Amniotic epithelial cell (primary cell): ENCODE data around the gene SLC9A4.
A peak's percentile ranks its signal among the peaks of the same experiment; 100 is the strongest.

ENCODE experiments used
- DNase-seq: peaks from one replicate; pipeline ENCODE4 v3.0.0-alpha.2; 2010; ENCODE audit warnings: low read depth

The SLC9A4 gene

GRCh38 chr2:102502576-102502975 lies 29.6 kb downstream of the SLC9A4 start:
- no peak for DNase-seq

- DNase-seq, result no peak
These were observed 31.8 kb downstream of the SLC9A4 start for GRCh38 chr2:102504833-102505232.

- no peak for DNase-seq
These were observed 32.3 kb downstream of the SLC9A4 start for GRCh38 chr2:102505290-102505689.

DNA sequence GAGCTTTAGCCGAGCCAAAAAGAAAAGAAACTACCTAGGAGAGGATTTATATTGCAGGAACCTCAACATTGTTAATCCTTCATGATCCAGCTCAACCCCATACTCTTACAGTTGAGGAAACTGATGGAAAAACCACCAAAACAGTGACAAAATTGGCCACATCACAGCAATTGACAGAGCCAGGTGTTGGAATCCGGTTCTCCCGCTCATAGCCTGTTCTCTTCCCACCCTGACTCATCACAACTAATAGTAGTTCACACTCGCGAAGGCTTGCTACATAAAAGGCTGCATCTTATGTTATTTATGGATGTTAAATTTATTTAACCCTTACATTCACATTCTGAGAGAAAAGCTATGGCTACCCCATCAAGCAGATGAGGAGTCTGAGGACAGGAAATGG lies 33.7 kb downstream of the SLC9A4 start:
- DNase-seq, result no peak

- no peak for DNase-seq
These were observed 35.8 kb downstream of the SLC9A4 start for GRCh38 chr2:102508863-102509262.

DNA sequence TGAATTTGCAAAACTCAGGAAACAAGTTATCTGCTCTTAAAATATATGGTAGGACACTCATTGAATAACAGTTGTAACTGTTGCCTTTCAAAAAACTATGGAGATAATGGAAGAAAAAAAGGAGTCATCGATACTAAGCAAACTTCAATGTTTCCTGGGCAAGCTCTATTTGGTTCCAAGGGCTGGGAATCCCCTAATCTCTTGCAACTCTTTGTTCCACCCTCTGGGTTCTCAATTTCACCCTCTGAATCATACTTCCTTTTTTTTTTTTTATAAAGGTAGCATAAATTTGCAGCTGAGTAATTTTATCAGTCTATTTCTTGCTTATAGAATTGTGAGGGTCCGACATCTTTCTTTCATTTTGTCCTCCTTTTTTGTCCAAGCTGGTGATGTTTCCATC lies 36.7 kb downstream of the SLC9A4 start:
- no peak for DNase-seq

DNA sequence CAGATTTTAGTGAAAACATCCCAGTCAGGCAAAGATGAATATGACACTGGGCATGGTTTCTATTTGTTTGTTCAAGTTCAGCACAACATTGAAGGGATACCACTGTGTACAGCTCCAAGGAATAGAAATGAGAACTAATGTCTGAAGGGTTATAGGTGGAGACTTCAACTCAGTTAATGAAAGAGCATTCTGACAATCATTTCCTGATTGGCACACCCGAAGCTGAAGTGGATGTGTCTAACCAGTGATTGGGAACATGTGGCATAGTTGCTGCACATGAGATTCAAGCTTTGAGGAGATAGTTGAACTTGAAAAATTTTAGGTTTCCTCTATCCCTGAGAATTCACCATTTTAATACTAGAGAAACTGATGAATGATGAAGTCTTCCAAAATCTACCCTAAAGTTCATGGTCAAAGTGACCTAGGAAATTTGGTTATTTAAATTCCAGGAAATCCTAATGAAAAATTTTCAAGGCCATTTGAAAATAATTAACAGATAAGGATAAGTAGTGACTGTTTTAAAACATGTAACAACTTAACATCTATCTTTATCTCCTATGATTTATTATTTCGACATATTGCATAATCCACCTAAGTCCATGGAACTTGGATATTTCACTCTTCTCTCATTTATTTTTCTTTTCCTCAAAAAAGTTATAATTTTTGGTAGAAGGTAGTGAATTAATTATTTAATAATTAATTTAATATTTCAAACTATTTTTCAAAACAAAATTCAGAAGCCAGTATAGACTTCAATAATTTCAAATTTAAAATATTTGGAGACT lies 38.0 kb downstream of the SLC9A4 start:
- DNase-seq, result peak; percentile 35

- peak; percentile 48 for DNase-seq
These were observed 39.1 kb downstream of the SLC9A4 start for GRCh38 chr2:102512161-102512560.

DNA sequence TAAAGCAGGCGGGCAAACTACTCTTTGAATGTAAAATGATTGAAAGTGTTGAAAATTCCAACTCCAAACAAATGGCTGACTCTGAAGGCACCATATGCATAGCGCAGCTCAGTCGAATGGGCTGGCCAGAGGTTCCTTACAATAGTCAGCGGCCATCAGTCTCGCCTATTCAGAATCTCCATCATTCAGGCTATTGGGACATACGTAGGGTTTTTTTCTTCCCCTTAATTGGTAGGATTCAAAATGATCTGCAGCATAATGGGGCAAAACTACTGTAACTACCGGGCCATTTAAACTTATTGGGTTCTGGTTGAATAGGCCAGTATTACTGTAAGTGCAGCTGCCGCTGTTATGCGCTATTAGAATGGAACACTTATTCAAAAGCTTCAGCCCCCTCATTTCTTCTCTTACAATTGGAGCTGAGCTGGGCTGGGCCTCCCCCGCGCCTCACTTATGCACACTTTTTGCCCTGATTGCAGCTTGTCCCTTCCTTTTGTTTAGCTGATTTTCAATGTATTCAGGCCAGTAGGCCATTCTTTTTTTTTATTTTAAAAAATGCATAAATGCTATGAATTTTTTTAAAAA lies 40.4 kb downstream of the SLC9A4 start:
- no peak for DNase-seq

- peak; percentile 93 for DNase-seq
These were observed 41.2 kb downstream of the SLC9A4 start for GRCh38 chr2:102514061-102514785.

DNA sequence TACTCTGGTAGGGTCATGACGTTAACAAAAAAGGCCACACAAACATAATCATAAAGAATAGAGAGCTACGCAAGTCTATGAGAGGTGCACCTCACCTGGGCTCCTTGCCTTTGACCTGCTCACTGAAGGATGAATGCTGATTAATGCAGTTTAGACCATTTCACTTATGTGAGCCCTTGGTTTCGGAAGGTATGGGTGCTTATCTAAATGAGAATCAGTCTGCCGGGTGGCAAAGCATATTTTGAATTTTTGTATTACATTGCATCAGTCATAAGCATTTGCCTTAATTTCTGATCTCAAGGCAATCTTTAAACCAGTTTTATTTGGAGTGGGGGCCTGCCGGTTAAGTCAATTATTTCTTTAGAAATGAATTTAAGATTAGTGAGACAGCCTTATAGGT lies 42.8 kb downstream of the SLC9A4 start:
- no peak for DNase-seq

DNA sequence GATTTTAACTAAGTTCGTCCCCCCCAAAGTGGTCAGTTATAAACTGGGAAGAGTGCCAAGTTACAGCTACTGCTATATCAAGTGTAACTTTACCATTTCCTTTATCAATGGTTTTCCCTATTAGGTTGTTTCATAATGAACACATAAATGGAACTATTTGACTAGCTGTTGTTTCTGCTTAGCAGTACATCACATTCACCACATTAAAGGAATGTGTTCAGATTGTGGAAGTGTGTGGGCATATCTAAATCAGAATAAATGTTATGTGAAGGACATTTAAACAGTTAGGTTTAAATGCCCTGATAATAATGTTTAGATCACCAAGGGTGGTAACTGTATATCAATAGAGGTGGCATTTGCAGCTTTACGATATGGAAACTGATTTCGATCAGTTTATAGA lies 45.1 kb downstream of the SLC9A4 start:
- no peak for DNase-seq

GRCh38 chr2:102520009-102520408 lies 47.0 kb downstream of the SLC9A4 start:
- peak; percentile 38 for DNase-seq

GRCh38 chr2:102520801-102521200 lies 47.8 kb downstream of the SLC9A4 start:
- peak; percentile 28 for DNase-seq

GRCh38 chr2:102522162-102522561 lies 49.1 kb downstream of the SLC9A4 start:
- no peak for DNase-seq

- DNase-seq, result no peak
These were observed 49.9 kb downstream of the SLC9A4 start for GRCh38 chr2:102522890-102523289.

GRCh38 chr2:102523651-102524050 lies 50.6 kb downstream of the SLC9A4 start:
- DNase-seq, result no peak

DNA sequence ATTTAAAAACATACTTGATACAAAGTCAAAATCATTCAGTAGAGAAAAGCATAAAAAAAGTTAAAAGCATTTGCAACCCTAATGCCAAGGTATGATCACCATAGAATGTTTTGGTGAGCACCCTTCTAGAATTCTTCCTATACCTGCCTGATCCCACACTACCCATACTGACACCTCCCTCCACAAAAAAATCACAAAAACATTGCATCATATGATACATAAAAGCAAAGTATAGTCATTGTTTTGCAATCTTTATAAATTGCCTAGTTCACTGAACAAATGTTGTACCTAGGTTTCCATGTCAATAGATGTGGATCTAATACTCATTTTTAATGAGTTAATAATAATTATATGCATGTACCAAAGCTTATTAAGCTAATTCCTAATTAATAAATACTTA lies 54.1 kb downstream of the SLC9A4 start:
- DNase-seq, result no peak

DNA sequence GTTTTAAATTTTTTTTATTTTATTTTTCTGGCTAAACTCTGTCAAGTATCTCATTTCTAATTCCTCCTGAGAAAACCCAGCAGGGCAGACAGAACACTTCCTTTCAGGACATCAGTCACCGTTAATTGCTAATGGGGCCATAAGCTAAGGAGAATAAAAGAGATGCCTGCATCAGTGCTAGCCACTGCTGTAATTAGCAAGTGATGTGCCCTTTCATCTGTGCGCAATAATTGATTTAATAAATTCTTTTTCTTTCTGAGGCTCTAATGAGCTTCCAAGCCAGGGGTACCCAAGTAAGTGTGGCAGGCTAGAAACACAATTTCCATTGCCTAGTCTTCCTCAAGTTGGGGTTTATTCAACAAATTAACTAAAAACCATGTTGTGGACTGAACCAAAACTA lies 65.5 kb downstream of the SLC9A4 start:
- DNase-seq, result no peak

- no peak for DNase-seq
These were observed 67.9 kb downstream of the SLC9A4 start for GRCh38 chr2:102540882-102541281.

GRCh38 chr2:102544182-102544581 lies 71.2 kb downstream of the SLC9A4 start:
- DNase-seq, result no peak

DNA sequence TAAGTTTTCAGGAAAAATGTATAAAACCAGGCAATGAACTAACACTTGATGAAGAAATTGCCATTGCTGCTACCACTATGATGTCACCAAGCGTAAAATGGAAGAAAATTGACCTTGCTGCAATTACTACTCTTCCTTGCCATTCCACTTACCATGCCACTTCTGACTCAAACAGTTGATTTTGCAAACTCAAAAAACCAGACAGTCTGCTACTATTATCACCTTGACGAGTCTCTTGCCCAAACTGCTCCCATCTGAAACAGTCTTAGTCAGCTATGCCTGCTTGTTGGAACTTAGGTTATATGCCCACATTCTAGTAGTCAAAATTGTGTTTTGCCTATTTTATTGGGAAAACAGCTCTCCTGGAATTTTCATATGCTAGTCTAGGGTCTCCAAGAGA lies 74.4 kb downstream of the SLC9A4 start:
- DNase-seq, result no peak

DNA sequence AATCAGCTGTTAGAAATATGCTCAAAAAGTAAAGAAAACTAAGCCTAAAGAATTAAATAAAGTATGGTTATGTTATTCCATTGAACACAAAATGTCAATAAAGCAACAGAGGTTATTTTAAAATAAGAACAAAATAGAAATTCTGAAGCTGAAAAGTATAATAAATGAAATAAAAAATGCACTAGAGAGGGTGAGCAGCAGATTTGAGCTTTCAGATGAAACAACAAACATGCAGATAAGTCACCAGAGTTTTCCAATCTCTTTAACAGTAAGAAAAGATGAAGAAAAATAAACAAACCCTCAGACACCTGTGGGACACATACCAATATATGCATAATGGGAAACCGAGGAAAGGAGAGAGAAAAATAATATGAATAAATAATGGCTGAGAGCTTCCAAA lies 76.0 kb downstream of the SLC9A4 start:
- no peak for DNase-seq
